ENCODE data around the gene SIAE.

DNA sequence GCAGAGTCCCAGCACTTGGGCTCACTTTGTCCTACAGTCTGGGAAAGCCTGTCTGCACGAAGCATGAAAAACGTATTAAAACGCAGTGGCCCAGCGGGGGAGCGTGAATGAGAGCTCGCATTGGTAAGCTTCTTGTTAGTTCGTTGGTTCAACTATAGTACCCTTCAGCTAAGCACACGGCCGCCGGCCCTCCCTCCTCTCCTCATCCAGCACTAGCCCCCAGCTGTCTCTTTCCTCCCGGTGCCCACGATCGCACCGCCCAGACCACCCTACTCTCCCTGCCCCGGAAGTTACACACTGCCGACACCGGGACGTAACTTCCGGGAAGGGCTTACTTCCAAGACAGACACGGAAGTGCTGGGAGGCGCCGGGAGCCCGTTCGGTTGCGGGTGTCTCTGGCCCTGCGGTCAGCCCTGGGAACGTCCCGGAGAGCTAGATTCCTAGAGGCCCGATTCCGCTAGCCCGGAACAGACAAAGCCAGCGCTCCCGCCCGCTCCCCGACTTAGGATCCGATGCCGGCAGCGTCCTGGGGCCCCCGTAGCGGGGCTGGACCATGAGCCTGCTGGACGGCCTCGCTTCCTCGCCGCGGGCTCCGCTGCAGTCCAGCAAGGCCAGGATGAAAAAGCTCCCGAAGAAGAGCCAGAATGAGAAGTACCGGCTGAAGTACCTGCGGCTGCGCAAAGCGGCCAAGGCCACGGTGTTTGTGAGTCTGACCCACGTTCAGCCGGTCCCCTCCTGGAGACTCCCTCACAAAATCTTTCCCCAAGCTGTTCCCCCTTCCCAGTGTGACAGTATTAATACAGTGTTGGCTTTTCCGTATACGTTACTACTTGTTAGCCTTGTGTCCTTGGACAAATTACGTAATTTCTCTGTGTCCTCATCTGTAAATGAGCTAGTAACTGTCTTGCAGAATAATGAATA, 50.7 kb downstream of the SIAE start, which contains the start of gene TBRG1:
- TF ChIP-seq, protein P1, sequence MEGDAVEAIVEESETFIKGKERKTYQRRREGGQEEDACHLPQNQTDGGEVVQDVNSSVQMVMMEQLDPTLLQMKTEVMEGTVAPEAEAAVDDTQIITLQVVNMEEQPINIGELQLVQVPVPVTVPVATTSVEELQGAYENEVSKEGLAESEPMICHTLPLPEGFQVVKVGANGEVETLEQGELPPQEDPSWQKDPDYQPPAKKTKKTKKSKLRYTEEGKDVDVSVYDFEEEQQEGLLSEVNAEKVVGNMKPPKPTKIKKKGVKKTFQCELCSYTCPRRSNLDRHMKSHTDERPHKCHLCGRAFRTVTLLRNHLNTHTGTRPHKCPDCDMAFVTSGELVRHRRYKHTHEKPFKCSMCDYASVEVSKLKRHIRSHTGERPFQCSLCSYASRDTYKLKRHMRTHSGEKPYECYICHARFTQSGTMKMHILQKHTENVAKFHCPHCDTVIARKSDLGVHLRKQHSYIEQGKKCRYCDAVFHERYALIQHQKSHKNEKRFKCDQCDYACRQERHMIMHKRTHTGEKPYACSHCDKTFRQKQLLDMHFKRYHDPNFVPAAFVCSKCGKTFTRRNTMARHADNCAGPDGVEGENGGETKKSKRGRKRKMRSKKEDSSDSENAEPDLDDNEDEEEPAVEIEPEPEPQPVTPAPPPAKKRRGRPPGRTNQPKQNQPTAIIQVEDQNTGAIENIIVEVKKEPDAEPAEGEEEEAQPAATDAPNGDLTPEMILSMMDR (conservative IDR thresholded peaks at IDR 0.05 in 1 of 2, IDR thresholded peaks at IDR 0.05 in 1 of 2; ENCODE audit: low read depth in 1 of 2, low read length in 2 of 2), result no peak
- no peak for TF ChIP-seq EZH2 (IDR thresholded peaks at IDR 0.05; ENCODE audit: low read length, missing control alignments)

Measured in fibroblast of lung (primary cell).